Peyer's patch (tissue), 4 donors: ENCODE data around the gene NACC1. TPM values are rescaled to one million over a fixed set of nuclear protein-coding genes. Genes with fewer than 3 reads are reported as not detected.

Experiments used
- DNase-seq, 3 donors: peaks; one replicate each; pipeline ENCODE4 v3.0.0-alpha.2; 2017 to 2019
- H3K27ac ChIP-seq, 4 donors: fragments of 200-600 bp; sonication (generic); one replicate each; pipeline ENCODE4 v1.5.1; 2016 to 2019
- H3K27me3 ChIP-seq, 2 donors: fragments of 200-600 bp; sonication (generic); one replicate each; pipeline ENCODE4 v1.5.1; 2019
- H3K36me3 ChIP-seq, 3 donors: fragments of 200-600 bp; sonication (generic); one replicate each; pipeline ENCODE4 v1.5.1; 2016 to 2019
- H3K4me1 ChIP-seq, 4 donors: fragments of 200-600 bp; sonication (generic); one replicate each; pipeline ENCODE4 v1.5.1; 2016 to 2019
- H3K4me3 ChIP-seq, 4 donors: fragments of 200-600 bp; sonication (generic); 1 replicate in 3 of 4; 2 replicates in 1 of 4; pipeline ENCODE4 v1.5.1; 2016 to 2019; ENCODE audit warnings: mild to moderate bottlenecking in 1 of 4
- H3K9me3 ChIP-seq, 4 donors: fragments of 200-600 bp; sonication (generic); one replicate each; pipeline ENCODE4 v1.5.1; 2016 to 2019; ENCODE audit warnings: mild to moderate bottlenecking in 1 of 4
- CTCF ChIP-seq, 6 experiments: fragments of 450-650 bp in 4 of 6; fragments of 200-600 bp in 2 of 6; sonication (generic) in 1 of 6; IDR thresholded peaks; one replicate each; pipeline ENCODE4 v1.5.1; 2017 to 2019; ENCODE audit warnings: antibody characterized with exemption in 6 of 6, mild to moderate bottlenecking in 3 of 6, moderate library complexity in 1 of 6
- POLR2A ChIP-seq, 2 donors: fragments of 450-650 bp; IDR thresholded peaks; one replicate each; pipeline ENCODE4 v1.5.1; 2017; ENCODE audit warnings: antibody characterized with exemption in 2 of 2, mild to moderate bottlenecking in 2 of 2, moderate library complexity in 2 of 2
- total RNA-seq, 4 donors: library from RNA; depleted of rRNA; stranded (reverse); fragments of >200 nt; gene quantifications; one replicate each; pipeline ENCODE4 v1.1.0, GENCODE V29; 2016

Gene NACC1
- total RNA-seq, 4 donors from 2014 or later: 21.5 to 48.0 (median 37.1) TPM

GRCh38 chr19:13154241-13154778 lies 36.2 kb downstream of the NACC1 start:
- Histone ChIP-seq H3K4me3 (peak overlapping the region; percentile 72 to 93 (median 88)), H3K4me1 (peaks cover 0 to 28% (median 13%) of the 10 kb centered on the region in 4 donors), H3K9me3 (no peaks in the 10 kb centered on the region), H3K27me3 (no peaks in the 10 kb centered on the region), H3K27ac (peak overlapping the region; percentile 94 to 99 (median 98)), H3K36me3 (no peaks in the 10 kb centered on the region)
- DNase-seq: peak; percentile 85 to 96 (median 93)
- TF ChIP-seq CTCF (IDR thresholded peaks at IDR 0.05): no peak
- TF ChIP-seq POLR2A (IDR thresholded peaks at IDR 0.05): peak; percentile 85 to 93

- H3K4me3 ChIP-seq: peak overlapping the region; percentile 72 to 93 (median 88)
- H3K27ac ChIP-seq: peak overlapping the region; percentile 94 to 99 (median 98)
- H3K9me3 ChIP-seq: no peaks in the 10 kb centered on the region
- no peaks in the 10 kb centered on the region for H3K27me3 ChIP-seq
- H3K36me3 ChIP-seq: no peaks in the 10 kb centered on the region
- TF ChIP-seq CTCF (IDR thresholded peaks at IDR 0.05) (peak in 3 of 6 experiments; percentile 9 to 11 (median 11)), POLR2A (IDR thresholded peaks at IDR 0.05) (peak in 1 of 2 donors; percentile 47)
- peak; percentile 68 to 89 (median 88) for DNase-seq
- H3K4me1 ChIP-seq: peaks cover 0 to 26% (median 11%) of the 10 kb centered on the region in 4 donors
Observed at GRCh38 chr19:13154911-13155471, 36.9 kb downstream of the NACC1 start.

GRCh38 chr19:13155472-13156359 lies 37.7 kb downstream of the NACC1 start:
- peak overlapping the region; percentile 94 to 99 (median 98) for H3K27ac ChIP-seq
- peak; percentile 85 to 92 (median 88) for DNase-seq
- H3K27me3 ChIP-seq: no peaks in the 10 kb centered on the region
- no peaks in the 10 kb centered on the region for H3K36me3 ChIP-seq
- H3K9me3 ChIP-seq: no peaks in the 10 kb centered on the region
- peaks cover under 1 to 26% (median 11%) of the 10 kb centered on the region in 4 donors for H3K4me1 ChIP-seq
- peak in 1 of 2 donors; percentile 6 for TF ChIP-seq POLR2A (IDR thresholded peaks at IDR 0.05)
- TF ChIP-seq CTCF (IDR thresholded peaks at IDR 0.05): no peak
- H3K4me3 ChIP-seq: peak overlapping the region; percentile 72 to 93 (median 88)

- TF ChIP-seq CTCF (IDR thresholded peaks at IDR 0.05) (no peak), POLR2A (IDR thresholded peaks at IDR 0.05) (no peak)
- no peaks in the 10 kb centered on the region for H3K9me3 ChIP-seq
- H3K27ac ChIP-seq: no peak overlapping the region
- H3K36me3 ChIP-seq: no peaks in the 10 kb centered on the region
- peaks cover 13 to 54% (median 37%) of the 10 kb centered on the region in 4 donors for H3K4me1 ChIP-seq
- H3K4me3 ChIP-seq: no peak overlapping the region
- DNase-seq: no peak
- no peaks in the 10 kb centered on the region for H3K27me3 ChIP-seq
Observed at GRCh38 chr19:13159713-13160112, 41.6 kb downstream of the NACC1 start.

GRCh38 chr19:13160557-13160956 lies 42.5 kb downstream of the NACC1 start:
- peak in 1 of 3 donors; percentile 82 for DNase-seq
- peaks cover 17 to 54% (median 42%) of the 10 kb centered on the region in 4 donors for H3K4me1 ChIP-seq
- TF ChIP-seq POLR2A (IDR thresholded peaks at IDR 0.05): peak in 1 of 2 donors; percentile 49
- TF ChIP-seq CTCF (IDR thresholded peaks at IDR 0.05): no peak
- peak overlapping the region in 3 of 4 donors; percentile 40 to 94 (median 88) for H3K27ac ChIP-seq
- H3K4me3 ChIP-seq: no peak overlapping the region
- H3K9me3 ChIP-seq: no peaks in the 10 kb centered on the region
- no peaks in the 10 kb centered on the region for H3K27me3 ChIP-seq
- H3K36me3 ChIP-seq: no peaks in the 10 kb centered on the region
